Renal pelvis (tissue), 4 donors: Measurements from ENCODE around the gene POFUT2. TPM values are rescaled to one million over a fixed set of nuclear protein-coding genes. Genes with fewer than 3 reads are reported as not detected.

Experiments
- DNase-seq: peaks from one replicate; pipeline ENCODE4 v3.0.0-alpha.2; 2013
- polyA plus RNA-seq, 3 donors: library from polyadenylated mRNA; unstranded; fragments of 120-200 nt; gene quantifications; one replicate each; pipeline ENCODE4 v1.2.1, GENCODE V29; 2013; ENCODE audit not compliant: insufficient read length in 3 of 3

Gene POFUT2
- polyA plus RNA-seq, 3 donors: 37.9 to 41.3 (median 38.1) TPM

GRCh38 chr21:45286671-45287437 is 841 bp downstream of the POFUT2 start:
- DNase-seq: no peak

GRCh38 chr21:45285266-45285931 is 2.3 kb downstream of the POFUT2 start:
- no peak for DNase-seq

- no peak for DNase-seq
Measured at GRCh38 chr21:45284456-45284741, 3.3 kb downstream of the POFUT2 start.

- DNase-seq: no peak
Measured at GRCh38 chr21:45283611-45284455, 3.9 kb downstream of the POFUT2 start.

- DNase-seq: no peak
Measured at GRCh38 chr21:45283035-45283610, 4.6 kb downstream of the POFUT2 start.

GRCh38 chr21:45282283-45283034 is 5.2 kb downstream of the POFUT2 start:
- DNase-seq: no peak

- DNase-seq: no peak
Measured at GRCh38 chr21:45281411-45282282, 6.0 kb downstream of the POFUT2 start.

GRCh38 chr21:45280969-45281368 is 6.7 kb downstream of the POFUT2 start:
- no peak for DNase-seq

GRCh38 chr21:45280178-45280821 is 7.4 kb downstream of the POFUT2 start:
- DNase-seq: no peak

GRCh38 chr21:45279446-45280177 is 8.1 kb downstream of the POFUT2 start:
- no peak for DNase-seq

GRCh38 chr21:45278156-45278911 is 9.4 kb downstream of the POFUT2 start:
- no peak for DNase-seq

- no peak for DNase-seq
Measured at GRCh38 chr21:45277101-45278045, 10.3 kb downstream of the POFUT2 start.

- DNase-seq: no peak
Measured at GRCh38 chr21:45276596-45276995, 11.1 kb downstream of the POFUT2 start.

- DNase-seq: no peak
Measured at GRCh38 chr21:45270306-45270821, 17.3 kb downstream of the POFUT2 start.

GRCh38 chr21:45269861-45270260 is 17.8 kb downstream of the POFUT2 start:
- no peak for DNase-seq

GRCh38 chr21:45267390-45267760 is 20.3 kb downstream of the POFUT2 start:
- DNase-seq: no peak
